Calu3 (cell line): ENCODE results near the gene FRK. TPM values are rescaled to one million over a fixed set of nuclear protein-coding genes. Genes with fewer than 3 reads are reported as not detected.

ENCODE experiments used
- BruUV-seq: library from RNA; stranded (reverse); fragments of 400-500 nt; replicated peaks from 2 replicates; lab custom pipeline; 2021; lab: Mats Ljungman, UMichigan
- CTCF ChIA-PET: fragments of 300-600 bp; sonication (Branson Sonifier 250); formaldehyde crosslinking; loops from one replicate; lab custom pipeline; 2022; ENCODE audit warnings: antibody characterized with exemption; lab: Charles Lee
- DNase-seq: peaks from one replicate; pipeline ENCODE4 v3.0.0; 2022
- H3K27ac Mint-ChIP-seq: one replicate; pipeline ENCODE4 v1.8.0; 2022; ENCODE audit warnings: mixed read lengths; ENCODE audit not compliant: unreplicated experiment
- H3K27me3 Mint-ChIP-seq: one replicate; pipeline ENCODE4 v1.8.0; 2022; ENCODE audit warnings: mixed read lengths; ENCODE audit not compliant: unreplicated experiment
- H3K36me3 Mint-ChIP-seq: one replicate; pipeline ENCODE4 v1.8.0; 2022; ENCODE audit warnings: mild to moderate bottlenecking, moderate library complexity, mixed read lengths; ENCODE audit not compliant: insufficient read depth, unreplicated experiment
- H3K4me1 Mint-ChIP-seq: one replicate; pipeline ENCODE4 v1.8.0; 2022; ENCODE audit warnings: mild to moderate bottlenecking, low read depth, mixed read lengths; ENCODE audit not compliant: unreplicated experiment
- H3K4me3 Mint-ChIP-seq: one replicate; pipeline ENCODE4 v1.8.0; 2022; ENCODE audit warnings: mild to moderate bottlenecking, low read depth, moderate library complexity, mixed read lengths; ENCODE audit not compliant: unreplicated experiment
- H3K9me3 Mint-ChIP-seq: one replicate; pipeline ENCODE4 v1.8.0; 2022; ENCODE audit warnings: low read depth, mixed read lengths; ENCODE audit not compliant: unreplicated experiment
- CTCF ChIP-seq: fragments of 200-600 bp; IDR thresholded peaks from one replicate; pipeline ENCODE4 v1.8.0; 2022; ENCODE audit warnings: antibody characterized with exemption; ENCODE audit not compliant: unreplicated experiment
- intact Hi-C: fragments of 100-400 bp; cut with micrococcal nuclease; formaldehyde crosslinking; loops from one replicate; pipeline ENCODE4 v1.10.0; 2022; ENCODE audit not compliant: unreplicated experiment
- total RNA-seq: library from RNA; stranded (reverse); gene quantifications from 2 replicates; pipeline ENCODE4 v1.2.3, GENCODE V29; 2022

Gene FRK
- total RNA-seq, 1 experiment from 2014 or later: 21.2 TPM

- intact Hi-C loops: no loop called here
- CTCF ChIA-PET: no interaction called here
- no peaks in the 10 kb centered on the region for H3K36me3 Mint-ChIP-seq
- DNase-seq: no peak
- no peaks in the 10 kb centered on the region for H3K27me3 Mint-ChIP-seq
- peaks cover 59% of the 10 kb centered on the region for H3K4me1 Mint-ChIP-seq
- no peak overlapping the region for H3K4me3 Mint-ChIP-seq
- BruUV-seq: no TSS peak
- no peak overlapping the region for H3K27ac Mint-ChIP-seq
- H3K9me3 Mint-ChIP-seq: peaks cover 2% of the 10 kb centered on the region
- no peak for TF ChIP-seq CTCF
Measured at GRCh38 chr6:116025405-116025804, 35.3 kb downstream of the FRK start.

GRCh38 chr6:116022841-116023445, 37.7 kb downstream of the FRK start:
- intact Hi-C loops: no loop called here
- Mint-ChIP-seq H3K27ac (peak overlapping the region; percentile 45), H3K36me3 (no peaks in the 10 kb centered on the region), H3K27me3 (no peaks in the 10 kb centered on the region), H3K9me3 (peaks cover 2% of the 10 kb centered on the region), H3K4me1 (peaks cover 50% of the 10 kb centered on the region), H3K4me3 (no peak overlapping the region)
- CTCF ChIA-PET: no interaction called here
- BruUV-seq: no TSS peak
- no peak for DNase-seq
- TF ChIP-seq CTCF: no peak

DNA sequence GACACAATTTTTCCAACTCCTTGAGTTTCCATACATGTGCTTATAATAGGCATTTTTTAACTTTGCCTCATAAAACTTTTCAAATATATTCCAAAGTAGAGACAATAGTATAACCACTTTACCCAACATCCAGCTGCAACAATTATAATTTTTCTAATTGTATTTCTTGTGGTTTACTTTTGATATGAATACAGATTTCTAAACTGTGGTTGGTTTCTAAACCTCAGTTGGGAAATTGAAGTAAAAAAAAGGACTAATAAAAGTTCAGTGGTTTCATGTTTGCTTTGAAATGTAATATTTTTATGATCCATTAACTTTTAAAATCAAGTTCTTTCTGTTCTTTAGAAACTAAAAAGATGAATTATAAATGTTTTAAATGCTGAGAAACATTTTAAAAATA, 40.0 kb downstream of the FRK start:
- H3K36me3 Mint-ChIP-seq: no peaks in the 10 kb centered on the region
- no peak overlapping the region for H3K4me3 Mint-ChIP-seq
- DNase-seq: no peak
- no peak for TF ChIP-seq CTCF
- peaks cover 2% of the 10 kb centered on the region for H3K9me3 Mint-ChIP-seq
- BruUV-seq: no TSS peak
- H3K27me3 Mint-ChIP-seq: no peaks in the 10 kb centered on the region
- H3K27ac Mint-ChIP-seq: no peak overlapping the region
- peaks cover 49% of the 10 kb centered on the region for H3K4me1 Mint-ChIP-seq
- CTCF ChIA-PET: interaction anchor here (0.5 kb wide), 1 partner anchor 90 kb away, joined by 5 read pairs; no protein-coding TSS in a partner anchor
- intact Hi-C loops: no loop called here

DNA sequence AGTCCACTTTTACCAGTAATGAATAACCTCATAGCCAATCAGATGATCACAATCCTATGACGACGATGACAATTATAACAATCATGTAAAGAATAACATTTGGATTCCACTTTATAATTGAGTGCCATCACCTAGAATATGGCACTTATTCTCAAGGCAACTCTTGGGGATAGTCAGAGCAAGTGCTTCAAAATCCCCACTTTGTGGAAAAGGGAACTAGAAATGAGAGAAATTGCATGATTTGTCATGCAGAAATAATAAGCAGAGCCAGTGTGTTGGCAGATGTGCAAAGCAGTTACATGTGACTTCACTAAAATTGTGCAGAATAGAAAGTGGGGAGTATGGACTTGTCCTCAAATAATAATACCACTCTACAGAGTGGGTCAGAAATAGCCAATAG, 41.3 kb downstream of the FRK start:
- CTCF ChIA-PET: interaction anchor here (1.6 kb wide), 1 partner anchor 8 kb away, joined by 6 read pairs; no protein-coding TSS in a partner anchor
- Mint-ChIP-seq H3K36me3 (peaks cover 9% of the 10 kb centered on the region), H3K4me1 (peaks cover 62% of the 10 kb centered on the region), H3K4me3 (no peak overlapping the region), H3K9me3 (peaks cover 5% of the 10 kb centered on the region), H3K27ac (peak overlapping the region; percentile 54), H3K27me3 (no peaks in the 10 kb centered on the region)
- no peak for DNase-seq
- no TSS peak for BruUV-seq
- intact Hi-C loops: no loop called here
- TF ChIP-seq CTCF: no peak
